ENCODE measurements around the gene TP53. TPM values are rescaled to one million over a fixed set of nuclear protein-coding genes. Genes with fewer than 3 reads are reported as not detected.

The TP53 gene
- polyA plus RNA-seq, 1 donor from 2014 or later = 13.8 TPM

- H3K9ac ChIP-seq (ENCODE audit: low read length) = no peak overlapping the region
- H3K4me3 ChIP-seq (ENCODE audit: low read length) = no peak overlapping the region
- H3K9me3 ChIP-seq (ENCODE audit: low read length) = no peaks in the 10 kb centered on the region
- peaks cover 11% of the 10 kb centered on the region for H3K36me3 ChIP-seq (ENCODE audit: insufficient read depth, low read length)
- H4K20me1 ChIP-seq (ENCODE audit: insufficient read depth) = no peaks in the 10 kb centered on the region
- no peak overlapping the region for H2AFZ ChIP-seq (ENCODE audit: low read depth, low read length)
- no peaks in the 10 kb centered on the region for H3F3A ChIP-seq (ENCODE audit: insufficient read depth, low read length, poor library complexity, severe bottlenecking)
- no peak overlapping the region for H3K27ac ChIP-seq (ENCODE audit: low read length)
- no peaks in the 10 kb centered on the region for H3K27me3 ChIP-seq (ENCODE audit: insufficient read depth, low read depth, low read length)
- H3K9me2 ChIP-seq (ENCODE audit: insufficient read depth, low read length) = no peaks in the 10 kb centered on the region
- H3K4me2 ChIP-seq (ENCODE audit: low read length) = no peak overlapping the region
- no peaks in the 10 kb centered on the region for H3K79me2 ChIP-seq (replicated peaks; ENCODE audit: insufficient read depth, low read length)
- TF ChIP-seq RAD21 (conservative IDR thresholded peaks at IDR 0.05) (no peak), REST (IDR thresholded peaks at IDR 0.05; ENCODE audit: borderline replicate concordance) (no peak), MXI1 (conservative IDR thresholded peaks at IDR 0.05; ENCODE audit: poor library complexity, severe bottlenecking) (no peak), TAF1 (IDR thresholded peaks at IDR 0.05; ENCODE audit: low read depth) (no peak), EP300 (conservative IDR thresholded peaks at IDR 0.05; ENCODE audit: poor library complexity, severe bottlenecking) (no peak), CTCF (IDR thresholded peaks at IDR 0.05; ENCODE audit: poor library complexity, severe bottlenecking) (no peak), EZH2 (IDR thresholded peaks at IDR 0.05; ENCODE audit: borderline replicate concordance, insufficient read depth, low read length, poor library complexity, severe bottlenecking) (no peak), POLR2AphosphoS5 (IDR thresholded peaks at IDR 0.05) (no peak), SMC3 (conservative IDR thresholded peaks at IDR 0.05; ENCODE audit: poor library complexity) (no peak)
Measured at GRCh38 chr17:7676533-7676932, 10.8 kb downstream of the TP53 start.

- Histone ChIP-seq H3K27ac (ENCODE audit: low read length) (no peak overlapping the region), H3F3A (ENCODE audit: insufficient read depth, low read length, poor library complexity, severe bottlenecking) (no peaks in the 10 kb centered on the region), H3K27me3 (ENCODE audit: insufficient read depth, low read depth, low read length) (no peaks in the 10 kb centered on the region), H3K4me2 (ENCODE audit: low read length) (no peak overlapping the region), H3K36me3 (ENCODE audit: insufficient read depth, low read length) (peaks cover 11% of the 10 kb centered on the region), H3K79me2 (replicated peaks; ENCODE audit: insufficient read depth, low read length) (no peaks in the 10 kb centered on the region), H3K9ac (ENCODE audit: low read length) (no peak overlapping the region), H3K9me3 (ENCODE audit: low read length) (no peaks in the 10 kb centered on the region), H4K20me1 (ENCODE audit: insufficient read depth) (no peaks in the 10 kb centered on the region), H3K9me2 (ENCODE audit: insufficient read depth, low read length) (no peaks in the 10 kb centered on the region), H2AFZ (ENCODE audit: low read depth, low read length) (no peak overlapping the region), H3K4me3 (ENCODE audit: low read length) (no peak overlapping the region)
- TF ChIP-seq RAD21 (conservative IDR thresholded peaks at IDR 0.05) (no peak), REST (IDR thresholded peaks at IDR 0.05; ENCODE audit: borderline replicate concordance) (no peak), EZH2 (IDR thresholded peaks at IDR 0.05; ENCODE audit: borderline replicate concordance, insufficient read depth, low read length, poor library complexity, severe bottlenecking) (no peak), SMC3 (conservative IDR thresholded peaks at IDR 0.05; ENCODE audit: poor library complexity) (no peak), TAF1 (IDR thresholded peaks at IDR 0.05; ENCODE audit: low read depth) (no peak), EP300 (conservative IDR thresholded peaks at IDR 0.05; ENCODE audit: poor library complexity, severe bottlenecking) (no peak), CTCF (IDR thresholded peaks at IDR 0.05; ENCODE audit: poor library complexity, severe bottlenecking) (no peak), MXI1 (conservative IDR thresholded peaks at IDR 0.05; ENCODE audit: poor library complexity, severe bottlenecking) (no peak), POLR2AphosphoS5 (IDR thresholded peaks at IDR 0.05) (no peak)
Measured at GRCh38 chr17:7674934-7675333, 12.4 kb downstream of the TP53 start.

Measured in neural cell (in vitro differentiated cells).